ENCODE measurements around the gene IZUMO1R.
"Not testable (repeated sequence)": the region's sequence is repeated elsewhere in the genome, so short reads cannot be mapped to it uniquely, and the experiment has no call there.

Gene IZUMO1R

GRCh38 chr11:94303966-94304958 is at the start of gene IZUMO1R:
IZUMO1R (plus strand) TSS chr11:94304580; CDS start chr11:94305637, 1,057 bp downstream.
- TF ChIP-seq, protein P1, sequence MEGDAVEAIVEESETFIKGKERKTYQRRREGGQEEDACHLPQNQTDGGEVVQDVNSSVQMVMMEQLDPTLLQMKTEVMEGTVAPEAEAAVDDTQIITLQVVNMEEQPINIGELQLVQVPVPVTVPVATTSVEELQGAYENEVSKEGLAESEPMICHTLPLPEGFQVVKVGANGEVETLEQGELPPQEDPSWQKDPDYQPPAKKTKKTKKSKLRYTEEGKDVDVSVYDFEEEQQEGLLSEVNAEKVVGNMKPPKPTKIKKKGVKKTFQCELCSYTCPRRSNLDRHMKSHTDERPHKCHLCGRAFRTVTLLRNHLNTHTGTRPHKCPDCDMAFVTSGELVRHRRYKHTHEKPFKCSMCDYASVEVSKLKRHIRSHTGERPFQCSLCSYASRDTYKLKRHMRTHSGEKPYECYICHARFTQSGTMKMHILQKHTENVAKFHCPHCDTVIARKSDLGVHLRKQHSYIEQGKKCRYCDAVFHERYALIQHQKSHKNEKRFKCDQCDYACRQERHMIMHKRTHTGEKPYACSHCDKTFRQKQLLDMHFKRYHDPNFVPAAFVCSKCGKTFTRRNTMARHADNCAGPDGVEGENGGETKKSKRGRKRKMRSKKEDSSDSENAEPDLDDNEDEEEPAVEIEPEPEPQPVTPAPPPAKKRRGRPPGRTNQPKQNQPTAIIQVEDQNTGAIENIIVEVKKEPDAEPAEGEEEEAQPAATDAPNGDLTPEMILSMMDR (IDR thresholded peaks at IDR 0.05; ENCODE audit: low read depth, low read length, missing control alignments), result no peak
- in situ Hi-C loops (cut with HindIII; ENCODE audit: low pct_ligation_motif_present, low sequenced_read_pairs), result no loop called here
- Histone ChIP-seq H3K4me3 (ENCODE audit: low read depth, low read length) (no peak within 1 kb of the TSS), H3K27me3 (replicated peaks) (no peaks in the 10 kb centered on the region), H3K27ac (no peak within 1 kb of the TSS), H3K36me3 (replicated peaks) (no peaks in the 10 kb centered on the region)
- DNase-seq, result no peak

GRCh38 chr11:94271885-94272372 is 32.5 kb upstream of the IZUMO1R start:
- no peak for DNase-seq
- TF ChIP-seq, protein P1 (IDR thresholded peaks at IDR 0.05; ENCODE audit: low read depth, low read length, missing control alignments), result no peak
- H3K27me3 ChIP-seq (replicated peaks), result no peaks in the 10 kb centered on the region
- in situ Hi-C loops (cut with HindIII; ENCODE audit: low pct_ligation_motif_present, low sequenced_read_pairs), result no loop called here
- H3K27ac ChIP-seq, result no peak overlapping the region
- H3K4me3 ChIP-seq (ENCODE audit: low read depth, low read length), result no peak overlapping the region
- no peaks in the 10 kb centered on the region for H3K36me3 ChIP-seq (replicated peaks)

DNA sequence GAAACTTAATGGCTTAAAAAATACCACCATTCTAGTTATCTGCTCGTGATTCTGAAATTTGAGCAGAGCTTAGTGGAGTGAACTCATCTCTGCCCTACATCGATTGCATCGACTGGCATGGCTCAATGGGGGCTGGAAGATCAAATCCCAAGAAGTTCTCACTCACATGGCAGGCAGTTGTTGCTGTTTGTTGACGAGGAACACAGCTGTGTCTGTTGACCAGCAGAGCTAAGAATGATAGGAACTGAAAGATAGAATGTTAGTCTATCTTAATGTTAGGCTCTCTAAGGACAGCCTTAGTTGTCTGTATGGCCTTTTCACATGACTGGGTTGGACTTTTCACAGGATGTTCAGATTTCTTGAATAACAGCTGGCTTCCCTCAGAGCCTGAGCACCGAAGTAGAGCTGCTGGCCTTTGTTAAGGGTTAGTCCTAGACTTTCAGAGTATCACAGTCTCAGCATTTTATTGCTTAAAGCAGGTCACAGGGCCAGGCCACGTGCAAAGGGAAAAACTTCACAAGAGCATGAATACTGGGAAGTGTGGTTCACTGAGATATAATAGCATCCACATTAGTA is 31.6 kb upstream of the IZUMO1R start:
- Histone ChIP-seq H3K27me3 (replicated peaks) (no peaks in the 10 kb centered on the region), H3K4me3 (ENCODE audit: low read depth, low read length) (no peak overlapping the region), H3K36me3 (replicated peaks) (no peaks in the 10 kb centered on the region), H3K27ac (no peak overlapping the region)
- in situ Hi-C loops (cut with HindIII; ENCODE audit: low pct_ligation_motif_present, low sequenced_read_pairs), result no loop called here
- TF ChIP-seq, protein P1 (IDR thresholded peaks at IDR 0.05; ENCODE audit: low read depth, low read length, missing control alignments), result no peak
- no peak for DNase-seq

DNA sequence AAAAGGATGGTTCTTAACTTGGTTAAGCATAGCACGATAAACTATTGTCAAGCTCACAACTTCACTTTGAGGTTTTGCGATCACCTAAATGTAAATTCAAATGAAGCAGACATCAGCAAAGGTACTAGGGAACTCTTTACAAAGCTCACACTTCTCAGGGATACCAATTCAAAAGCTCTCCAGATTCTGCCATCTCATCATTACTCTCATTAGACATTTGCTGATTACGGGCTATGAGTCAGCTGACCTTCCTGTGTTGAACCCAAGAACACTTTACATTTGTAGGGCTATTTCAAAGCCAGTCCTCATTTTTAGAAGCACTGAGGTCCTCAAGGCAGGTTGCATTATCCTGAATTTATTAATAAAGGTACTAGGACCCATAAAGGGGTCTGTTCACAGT is 28.4 kb upstream of the IZUMO1R start:
- TF ChIP-seq, protein P1 (IDR thresholded peaks at IDR 0.05; ENCODE audit: low read depth, low read length, missing control alignments), result no peak
- H3K27me3 ChIP-seq (replicated peaks), result no peaks in the 10 kb centered on the region
- DNase-seq, result no peak
- no peaks in the 10 kb centered on the region for H3K36me3 ChIP-seq (replicated peaks)
- no peak overlapping the region for H3K27ac ChIP-seq
- H3K4me3 ChIP-seq (ENCODE audit: low read depth, low read length), result no peak overlapping the region
- in situ Hi-C loops (cut with HindIII; ENCODE audit: low pct_ligation_motif_present, low sequenced_read_pairs), result no loop called here

- in situ Hi-C loops (cut with HindIII; ENCODE audit: low pct_ligation_motif_present, low sequenced_read_pairs), result no loop called here
Observed at GRCh38 chr11:94276943-94277342, 27.4 kb upstream of the IZUMO1R start.

DNA sequence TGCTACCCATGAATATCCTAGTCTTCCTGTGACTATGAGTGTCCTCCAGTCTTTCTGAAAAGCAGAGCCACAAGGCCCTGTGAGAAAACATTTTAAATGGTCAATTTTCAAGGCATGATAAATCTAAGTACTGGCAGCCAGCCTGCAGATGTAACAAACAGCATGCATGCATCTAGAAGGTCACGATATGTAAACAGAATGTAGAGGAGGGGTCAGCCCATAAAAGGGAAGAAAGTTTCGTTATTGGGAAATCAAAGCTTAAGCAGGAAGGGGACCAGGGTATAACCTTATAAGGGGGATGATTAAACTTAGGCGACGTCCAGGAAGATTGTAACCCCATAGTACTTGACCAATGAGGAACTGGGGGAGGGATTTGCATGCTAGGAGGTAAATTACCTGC is 26.2 kb upstream of the IZUMO1R start:
- in situ Hi-C loops (cut with HindIII; ENCODE audit: low pct_ligation_motif_present, low sequenced_read_pairs); H3K36me3 ChIP-seq (replicated peaks); H3K27ac ChIP-seq; H3K27me3 ChIP-seq (replicated peaks); DNase-seq; H3K4me3 ChIP-seq (ENCODE audit: low read depth, low read length): not testable (repeated sequence)

More at GRCh38 chr11:94276943-94277342, 27.4 kb upstream of the IZUMO1R start:
- TF ChIP-seq, protein P1 (IDR thresholded peaks at IDR 0.05; ENCODE audit: low read depth, low read length, missing control alignments), result no peak
- no peak overlapping the region for H3K27ac ChIP-seq
- no peak for DNase-seq
- H3K4me3 ChIP-seq (ENCODE audit: low read depth, low read length), result no peak overlapping the region
- no peaks in the 10 kb centered on the region for H3K27me3 ChIP-seq (replicated peaks)
- no peaks in the 10 kb centered on the region for H3K36me3 ChIP-seq (replicated peaks)
